Neuronal stem cell (in vitro differentiated cells): ENCODE data around the gene TRIM47.

Source experiments
- DNase-seq: peaks from one replicate; pipeline ENCODE4 v3.0.0-alpha.2; 2013; ENCODE audit warnings: low spot score
- H2AFZ ChIP-seq: one replicate; pipeline ENCODE4 v1.6.1; 2013; ENCODE audit warnings: mild to moderate bottlenecking, low read length, inconsistent platforms
- H2AK5ac ChIP-seq: 2 replicates; pipeline ENCODE4 v1.6.1; 2013; ENCODE audit warnings: low read depth, mild to moderate bottlenecking, inconsistent platforms, low read length, moderate library complexity, mixed read lengths
- H2BK120ac ChIP-seq: 2 replicates; pipeline ENCODE4 v1.6.1; 2013; ENCODE audit warnings: low read depth, mild to moderate bottlenecking, inconsistent platforms, low read length, moderate library complexity, mixed read lengths
- H2BK12ac ChIP-seq: one replicate; pipeline ENCODE4 v1.6.1; 2013; ENCODE audit warnings: low read length, inconsistent platforms
- H2BK15ac ChIP-seq: 2 replicates; pipeline ENCODE4 v1.6.1; 2013; ENCODE audit warnings: mild to moderate bottlenecking, low read length, inconsistent platforms, mixed read lengths
- H2BK5ac ChIP-seq: one replicate; pipeline ENCODE4 v1.6.1; 2013; ENCODE audit warnings: inconsistent platforms, mild to moderate bottlenecking, low read length, moderate library complexity
- H3K14ac ChIP-seq: one replicate; pipeline ENCODE4 v1.6.1; 2013; ENCODE audit warnings: low read length, inconsistent platforms
- H3K18ac ChIP-seq: 2 replicates; pipeline ENCODE4 v1.6.1; 2013; ENCODE audit warnings: low read length, inconsistent platforms
- H3K23ac ChIP-seq: 2 replicates; pipeline ENCODE4 v1.6.1; 2013; ENCODE audit warnings: low read depth, mild to moderate bottlenecking, mixed read lengths, low read length, inconsistent platforms; ENCODE audit not compliant: poor library complexity
- H3K27ac ChIP-seq: replicated peaks from 3 replicates; pipeline ENCODE4 v1.5.1; 2013; ENCODE audit warnings: low read length, inconsistent platforms
- H3K27me3 ChIP-seq, 3 experiments: 2 replicates each; pipeline ENCODE4 v1.6.1; 2013; ENCODE audit warnings: low read length in 3 of 3, mild to moderate bottlenecking in 2 of 3, inconsistent platforms in 1 of 3, low read depth in 1 of 3, mixed read lengths in 1 of 3, moderate library complexity in 1 of 3; ENCODE audit not compliant: control insufficient read depth in 3 of 3, insufficient read depth in 3 of 3
- H3K36me3 ChIP-seq, 2 donors: replicated peaks in 1 of 2; 2 replicates each; pipeline ENCODE4 v1.6.1; 2013; ENCODE audit warnings: low read length in 2 of 2; ENCODE audit not compliant: control insufficient read depth in 2 of 2, insufficient read depth in 2 of 2
- H3K4ac ChIP-seq: 2 replicates; pipeline ENCODE4 v1.6.1; 2013; ENCODE audit warnings: inconsistent platforms, mild to moderate bottlenecking, low read length, moderate library complexity
- H3K4me1 ChIP-seq, 2 donors: 1 replicate in 1 of 2; 2 replicates in 1 of 2; pipeline ENCODE4 v1.6.1; 2013; ENCODE audit warnings: low read length in 2 of 2, low read depth in 1 of 2; ENCODE audit not compliant: control insufficient read depth in 2 of 2, insufficient read depth in 1 of 2
- H3K4me2 ChIP-seq: one replicate; pipeline ENCODE4 v1.6.1; 2013; ENCODE audit warnings: mild to moderate bottlenecking, low read length, inconsistent platforms; ENCODE audit not compliant: insufficient read depth, poor library complexity, severe bottlenecking
- H3K4me3 ChIP-seq, 2 donors: 2 replicates each; pipeline ENCODE4 v1.5.1; 2013; ENCODE audit warnings: low read length in 2 of 2, mild to moderate bottlenecking in 2 of 2, inconsistent platforms in 1 of 2, moderate library complexity in 1 of 2
- H3K79me1 ChIP-seq: one replicate; pipeline ENCODE4 v1.6.1; 2013; ENCODE audit warnings: low read depth, mild to moderate bottlenecking, inconsistent platforms, low read length, moderate library complexity
- H3K9ac ChIP-seq: one replicate; pipeline ENCODE4 v1.6.1; 2013; ENCODE audit warnings: mild to moderate bottlenecking, low read depth, low read length, inconsistent platforms; ENCODE audit not compliant: poor library complexity
- H3K9me3 ChIP-seq, 2 donors: replicated peaks in 1 of 2; 2 replicates each; pipeline versions ENCODE3 to v1.6.1; 2013; ENCODE audit warnings: low read length in 2 of 2, mild to moderate bottlenecking in 2 of 2, inconsistent platforms in 1 of 2, low read depth in 1 of 2, mixed read lengths in 1 of 2, moderate library complexity in 1 of 2; ENCODE audit not compliant: control insufficient read depth in 2 of 2, insufficient read depth in 1 of 2
- H4K8ac ChIP-seq: one replicate; pipeline ENCODE4 v1.6.1; 2013; ENCODE audit warnings: low read depth, mild to moderate bottlenecking, inconsistent platforms, low read length, moderate library complexity
- H4K91ac ChIP-seq: one replicate; pipeline ENCODE4 v1.6.1; 2013; ENCODE audit warnings: low read length, low read depth, mild to moderate bottlenecking, inconsistent platforms; ENCODE audit not compliant: poor library complexity
- WGBS, 2 donors: extraction: QIAGEN DNeasy Blood & Tissue Kit; methylation state at CpG; one replicate each; pipeline ENCODE4 v1.1.7; 2013; ENCODE audit warnings: missing lambda C conversion rate in 2 of 2, mixed read lengths in 1 of 2; ENCODE audit not compliant: insufficient read length in 2 of 2, insufficient replicate concordance in 1 of 2; ENCODE audit errors: extremely low coverage in 2 of 2; 5-methylcytosine and 5-hydroxymethylcytosine counted together

The TRIM47 gene

GRCh38 chr17:75909812-75910274 lies 31.5 kb upstream of the TRIM47 start:
- Histone ChIP-seq H2BK5ac (no peak overlapping the region), H3K9me3 (no peaks in the 10 kb centered on the region), H4K91ac (no peak overlapping the region), H3K4me2 (no peak overlapping the region), H2BK15ac (no peak overlapping the region), H3K79me1 (no peaks in the 10 kb centered on the region), H3K27me3 (no peaks in the 10 kb centered on the region), H3K36me3 (peaks cover 2 to 31% of the 10 kb centered on the region in 2 donors), H4K8ac (no peak overlapping the region), H3K4me1 (peaks cover 0 to 2% of the 10 kb centered on the region in 2 donors), H2BK12ac (no peak overlapping the region), H3K27ac (no peak overlapping the region), H3K18ac (no peak overlapping the region), H3K9ac (no peak overlapping the region), H2AFZ (no peak overlapping the region), H3K4ac (no peak overlapping the region), H2BK120ac (no peak overlapping the region), H2AK5ac (no peak overlapping the region), H3K23ac (no peak overlapping the region), H3K4me3 (no peak overlapping the region), H3K14ac (no peak overlapping the region)
- no peak for DNase-seq
- WGBS, 2 donors: no CpG with 5 or more reads among the region's 11 CpGs

- H3K18ac ChIP-seq: no peak overlapping the region
- no CpG with 5 or more reads among the region's 14 CpGs for WGBS, 2 donors
- H3K4me1 ChIP-seq: peaks cover 0 to 2% of the 10 kb centered on the region in 2 donors
Measured at GRCh38 chr17:75909051-75909811, 30.9 kb upstream of the TRIM47 start.

GRCh38 chr17:75908201-75908600 lies 29.8 kb upstream of the TRIM47 start:
- H3K23ac ChIP-seq: no peak overlapping the region
- H2BK5ac ChIP-seq: peak overlapping the region; percentile 35
- H2BK12ac ChIP-seq: no peak overlapping the region
- H3K4me2 ChIP-seq: no peak overlapping the region
- no peak overlapping the region for H3K4ac ChIP-seq
- H3K4me3 ChIP-seq: no peak overlapping the region
- no peak overlapping the region for H3K14ac ChIP-seq
- DNase-seq: no peak
- peak overlapping the region; percentile 28 for H3K18ac ChIP-seq
- H2BK120ac ChIP-seq: no peak overlapping the region
- no peak overlapping the region for H3K9ac ChIP-seq
- H3K27ac ChIP-seq: no peak overlapping the region
- H3K4me1 ChIP-seq: peaks cover 0 to 2% of the 10 kb centered on the region in 2 donors
- no peaks in the 10 kb centered on the region for H3K9me3 ChIP-seq
- peaks cover 2 to 18% of the 10 kb centered on the region in 2 donors for H3K36me3 ChIP-seq
- no peak overlapping the region for H2AK5ac ChIP-seq
- H4K8ac ChIP-seq: no peak overlapping the region
- no peak overlapping the region for H2AFZ ChIP-seq
- no peak overlapping the region for H4K91ac ChIP-seq
- H2BK15ac ChIP-seq: no peak overlapping the region
- peaks cover 2% of the 10 kb centered on the region for H3K79me1 ChIP-seq
- no CpG with 5 or more reads among the region's 6 CpGs for WGBS, 2 donors
- H3K27me3 ChIP-seq: no peaks in the 10 kb centered on the region

More at GRCh38 chr17:75909051-75909811, 30.9 kb upstream of the TRIM47 start:
- H2BK5ac ChIP-seq: no peak overlapping the region
- no peak overlapping the region for H3K4ac ChIP-seq
- no peak overlapping the region for H4K91ac ChIP-seq
- H4K8ac ChIP-seq: no peak overlapping the region
- H2BK120ac ChIP-seq: no peak overlapping the region
- no peak overlapping the region for H3K23ac ChIP-seq
- peaks cover 2% of the 10 kb centered on the region for H3K79me1 ChIP-seq
- H2BK15ac ChIP-seq: no peak overlapping the region
- H3K27ac ChIP-seq: no peak overlapping the region
- H3K14ac ChIP-seq: no peak overlapping the region
- H3K4me3 ChIP-seq: no peak overlapping the region
- H3K4me2 ChIP-seq: no peak overlapping the region
- no peaks in the 10 kb centered on the region for H3K27me3 ChIP-seq
- H2BK12ac ChIP-seq: no peak overlapping the region
- H3K36me3 ChIP-seq: peaks cover 2 to 25% of the 10 kb centered on the region in 2 donors
- no peaks in the 10 kb centered on the region for H3K9me3 ChIP-seq
- no peak overlapping the region for H3K9ac ChIP-seq
- H2AK5ac ChIP-seq: no peak overlapping the region
- no peak overlapping the region for H2AFZ ChIP-seq
- DNase-seq: no peak

- Histone ChIP-seq H2BK120ac (no peak overlapping the region), H3K4me2 (no peak overlapping the region), H2AK5ac (peak overlapping the region; percentile 48), H3K27ac (no peak overlapping the region), H2BK12ac (no peak overlapping the region), H2BK5ac (no peak overlapping the region), H3K27me3 (no peaks in the 10 kb centered on the region), H3K36me3 (peaks cover 11 to 27% of the 10 kb centered on the region in 2 donors), H2AFZ (no peak overlapping the region), H3K79me1 (peaks cover 3% of the 10 kb centered on the region), H3K4me3 (no peak overlapping the region), H3K4me1 (peaks cover 0 to 2% of the 10 kb centered on the region in 2 donors), H4K91ac (no peak overlapping the region), H3K14ac (no peak overlapping the region), H3K9me3 (no peaks in the 10 kb centered on the region), H3K18ac (no peak overlapping the region), H3K9ac (no peak overlapping the region), H3K23ac (no peak overlapping the region), H4K8ac (peak overlapping the region; percentile 66), H2BK15ac (peak overlapping the region; percentile 64), H3K4ac (no peak overlapping the region)
- no CpG with 5 or more reads among the region's 10 CpGs for WGBS, 2 donors
- DNase-seq: no peak
Measured at GRCh38 chr17:75906143-75906884, 27.9 kb upstream of the TRIM47 start.
